Fibroblast of lung (primary cell): ENCODE data around the gene EEIG1. TPM values are rescaled to one million over a fixed set of nuclear protein-coding genes. Genes with fewer than 3 reads are reported as not detected.

Source experiments
- DNase-seq, 2 donors: peaks; one replicate each; pipeline versions ENCODE4 v3.0.0 to v3.0.0-alpha.2; 2010; ENCODE audit warnings: low read depth in 2 of 2
- H2AFZ ChIP-seq: 2 replicates; pipeline ENCODE4 v1.5.1; 2012; ENCODE audit warnings: low read length, control low read depth, inconsistent platforms
- H3K27ac ChIP-seq: 2 replicates; pipeline ENCODE4 v1.5.1; 2011; ENCODE audit warnings: low read length, control low read depth; ENCODE audit not compliant: insufficient read depth
- H3K27me3 ChIP-seq: 2 replicates; pipeline ENCODE4 v1.5.1; 2011; ENCODE audit warnings: mild to moderate bottlenecking, low read length; ENCODE audit not compliant: control insufficient read depth, insufficient read depth
- H3K36me3 ChIP-seq: 2 replicates; pipeline ENCODE4 v1.5.1; 2011; ENCODE audit warnings: low read length; ENCODE audit not compliant: control insufficient read depth, insufficient read depth
- H3K4me1 ChIP-seq: 2 replicates; pipeline ENCODE4 v1.5.1; 2011; ENCODE audit warnings: low read length; ENCODE audit not compliant: control insufficient read depth, insufficient read depth; ENCODE audit errors: extremely low read depth
- H3K4me2 ChIP-seq: 2 replicates; pipeline ENCODE4 v1.5.1; 2011; ENCODE audit warnings: low read length, control low read depth; ENCODE audit not compliant: insufficient read depth; ENCODE audit errors: extremely low read depth
- H3K4me3 ChIP-seq, 4 experiments: fragments of 200-600 bp in 1 of 4; sonication (generic) in 1 of 4; replicated peaks in 1 of 4; 2 replicates each; pipeline ENCODE4 v1.5.1; 2011 to 2016; ENCODE audit warnings: low read length in 4 of 4, low read depth in 3 of 4, mild to moderate bottlenecking in 3 of 4, control low read depth in 2 of 4, inconsistent platforms in 1 of 4, mixed read lengths in 1 of 4; ENCODE audit not compliant: insufficient read depth in 1 of 4; ENCODE audit errors: control extremely low read depth in 1 of 4
- H3K79me2 ChIP-seq: 2 replicates; pipeline ENCODE4 v1.5.1; 2012; ENCODE audit warnings: mild to moderate bottlenecking, low read length, inconsistent platforms; ENCODE audit not compliant: control insufficient read depth, insufficient read depth
- H3K9ac ChIP-seq: 2 replicates; pipeline ENCODE4 v1.5.1; 2011; ENCODE audit warnings: mild to moderate bottlenecking, low read length, control low read depth; ENCODE audit not compliant: insufficient read depth
- H3K9me3 ChIP-seq: 2 replicates; pipeline ENCODE4 v1.5.1; 2012; ENCODE audit warnings: low read depth, low read length; ENCODE audit not compliant: control insufficient read depth, insufficient read depth
- H4K20me1 ChIP-seq: 2 replicates; pipeline ENCODE4 v1.5.1; 2011; ENCODE audit warnings: low read length; ENCODE audit not compliant: control insufficient read depth, insufficient read depth; ENCODE audit errors: extremely low read depth
- CTCF ChIP-seq, 2 donors: IDR thresholded peaks in 1 of 2; conservative IDR thresholded peaks in 1 of 2; 1 replicate in 1 of 2; 2 replicates in 1 of 2; pipeline ENCODE4 v1.5.1; 2011 to 2012; ENCODE audit warnings: low read length in 2 of 2, control low read depth in 1 of 2, inconsistent platforms in 1 of 2, low read depth in 1 of 2, mild to moderate bottlenecking in 1 of 2
- EZH2 ChIP-seq: IDR thresholded peaks from 2 replicates; pipeline ENCODE4 v1.5.1; 2012; ENCODE audit warnings: low read length, control low read depth, mild to moderate bottlenecking; ENCODE audit errors: missing control alignments
- polyA plus RNA-seq, 2 donors: library from polyadenylated mRNA; depleted of rRNA in 1 of 2; stranded (reverse) in 1 of 2; unstranded in 1 of 2; fragments of >200 nt; gene quantifications; 2 replicates each; pipeline ENCODE4 v1.2.1, GENCODE V29; 2011 to 2012; ENCODE audit warnings: missing spikeins in 1 of 2
- total RNA-seq: library from RNA; depleted of rRNA; stranded (reverse); fragments of >200 nt; gene quantifications from 2 replicates; pipeline ENCODE4 v1.2.1, GENCODE V29; 2014

Gene EEIG1
- total and polyA plus RNA-seq, 2 donors (not counting 1 experiment from before 2014, with no cell fraction given): 12.8 to 13.2 TPM

- Histone ChIP-seq H3K27me3 (no peaks in the 10 kb centered on the region), H3K27ac (no peak overlapping the region), H3K9me3 (no peaks in the 10 kb centered on the region), H3K79me2 (peaks cover 30% of the 10 kb centered on the region), H3K4me1 (peaks cover 25% of the 10 kb centered on the region), H3K36me3 (peaks cover 5% of the 10 kb centered on the region), H3K4me2 (no peak overlapping the region), H3K4me3 (no peak overlapping the region), H3K9ac (no peak overlapping the region), H2AFZ (no peak overlapping the region), H4K20me1 (no peaks in the 10 kb centered on the region)
- no peak for DNase-seq
- TF ChIP-seq CTCF (conservative IDR thresholded peaks at IDR 0.05 in 1 of 2, IDR thresholded peaks at IDR 0.05 in 1 of 2; ENCODE audit: low read depth in 1 of 2, low read length in 2 of 2) (no peak), EZH2 (no peak)
These were observed 45.8 kb downstream of the EEIG1 start for GRCh38 chr9:127934986-127935385.

GRCh38 chr9:127934248-127934647 lies 46.5 kb downstream of the EEIG1 start:
- H4K20me1 ChIP-seq: no peaks in the 10 kb centered on the region
- H3K4me2 ChIP-seq: no peak overlapping the region
- no peaks in the 10 kb centered on the region for H3K27me3 ChIP-seq
- TF ChIP-seq EZH2 (no peak), CTCF (conservative IDR thresholded peaks at IDR 0.05 in 1 of 2, IDR thresholded peaks at IDR 0.05 in 1 of 2; ENCODE audit: low read depth in 1 of 2, low read length in 2 of 2) (no peak)
- H3K79me2 ChIP-seq: peaks cover 30% of the 10 kb centered on the region
- no peak overlapping the region for H3K9ac ChIP-seq
- no peak overlapping the region for H3K27ac ChIP-seq
- H3K4me3 ChIP-seq: no peak overlapping the region
- no peaks in the 10 kb centered on the region for H3K9me3 ChIP-seq
- DNase-seq: no peak
- no peak overlapping the region for H2AFZ ChIP-seq
- peaks cover 5% of the 10 kb centered on the region for H3K36me3 ChIP-seq
- H3K4me1 ChIP-seq: peaks cover 25% of the 10 kb centered on the region

DNA sequence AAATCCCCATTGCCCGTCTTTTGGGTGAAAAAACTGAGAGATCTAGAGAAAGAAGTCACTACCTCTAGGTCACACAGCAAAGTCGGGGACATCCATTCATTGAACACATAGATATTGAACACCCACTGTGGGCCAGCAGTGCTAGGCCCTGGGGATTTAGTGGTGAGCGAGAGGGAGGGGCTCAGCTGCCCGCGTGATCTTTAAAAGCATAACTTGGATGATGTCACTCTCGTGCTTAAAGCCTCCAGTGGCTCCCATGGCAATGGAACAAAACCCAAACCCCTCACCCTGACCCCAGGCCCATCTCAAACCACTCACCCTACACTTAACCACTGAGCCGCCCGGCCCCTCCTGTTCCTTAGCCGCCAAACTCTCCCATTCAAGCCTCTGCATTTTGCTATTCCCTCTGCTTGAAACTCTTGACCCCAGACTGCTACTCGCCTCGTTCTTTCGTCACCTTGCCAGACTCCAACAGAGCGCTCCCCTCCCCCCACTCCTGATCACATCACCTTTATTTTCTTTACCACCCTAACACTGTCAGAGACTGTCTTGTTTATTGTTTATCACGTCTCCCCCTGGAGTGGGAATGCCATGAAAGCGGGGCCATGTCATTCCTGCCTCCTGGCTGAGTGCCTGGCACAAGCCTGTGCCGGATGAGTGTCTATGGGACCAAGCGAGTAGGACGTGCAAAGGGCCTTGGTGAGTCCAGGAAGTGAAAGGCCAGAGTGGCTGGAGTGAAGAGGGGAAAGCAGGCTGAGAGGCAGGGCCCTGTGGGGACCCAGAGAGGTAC lies 49.5 kb downstream of the EEIG1 start:
- TF ChIP-seq EZH2: no peak
- no peak for TF ChIP-seq CTCF (conservative IDR thresholded peaks at IDR 0.05 in 1 of 2, IDR thresholded peaks at IDR 0.05 in 1 of 2; ENCODE audit: low read depth in 1 of 2, low read length in 2 of 2)
- Histone ChIP-seq H3K27me3 (no peaks in the 10 kb centered on the region), H2AFZ (no peak overlapping the region), H3K9me3 (no peaks in the 10 kb centered on the region), H3K9ac (peak overlapping the region; percentile 63), H3K27ac (peak overlapping the region; percentile 83), H3K4me2 (peak overlapping the region; percentile 20), H4K20me1 (no peaks in the 10 kb centered on the region), H3K4me3 (peak overlapping the region; percentile 42 to 60 (median 54)), H3K79me2 (peaks cover 19% of the 10 kb centered on the region), H3K4me1 (peaks cover 26% of the 10 kb centered on the region), H3K36me3 (peaks cover 3% of the 10 kb centered on the region)
- peak; percentile 74 to 79 for DNase-seq

Other genes starting within 250 kb of the EEIG1 start
- gene TOR2A, start 245.7 kb downstream of the EEIG1 start, total RNA-seq: 3.6 TPM in 2 replicates
- 4.6 and 5.0 TPM in 2 replicates for gene TOR2A, start 245.7 kb downstream of the EEIG1 start, polyA plus RNA-seq
- 0.26 TPM in 1 of 2 replicates, not detected in the other for gene SH2D3C, start 202.3 kb downstream of the EEIG1 start, total RNA-seq
- gene SH2D3C, start 202.3 kb downstream of the EEIG1 start, polyA plus RNA-seq: 1.2 TPM in 1 of 2 replicates, not detected in the other
- 49.6 and 54.8 TPM in 2 replicates for gene CDK9, start 195.0 kb downstream of the EEIG1 start, total RNA-seq
- 76.6 and 82.2 TPM in 2 replicates for gene CDK9, start 195.0 kb downstream of the EEIG1 start, polyA plus RNA-seq
- gene FPGS, start 178.1 kb downstream of the EEIG1 start, total RNA-seq: 58.6 and 77.0 TPM in 2 replicates
- gene FPGS, start 178.1 kb downstream of the EEIG1 start, polyA plus RNA-seq: 42.4 and 43.2 TPM in 2 replicates
- gene ENG, start 126.3 kb downstream of the EEIG1 start, total RNA-seq: 11.8 and 30.4 TPM in 2 replicates
- 59.0 and 62.7 TPM in 2 replicates for gene ENG, start 126.3 kb downstream of the EEIG1 start, polyA plus RNA-seq
- gene AK1, start 103.3 kb downstream of the EEIG1 start, total RNA-seq: 46.7 and 47.6 TPM in 2 replicates
- gene AK1, start 103.3 kb downstream of the EEIG1 start, polyA plus RNA-seq: 73.1 and 80.6 TPM in 2 replicates
- gene ST6GALNAC6, start 81.4 kb downstream of the EEIG1 start, total RNA-seq: 60.9 and 69.5 TPM in 2 replicates
- 53.3 and 56.0 TPM in 2 replicates for gene ST6GALNAC6, start 81.4 kb downstream of the EEIG1 start, polyA plus RNA-seq
- gene ST6GALNAC4, start 63.9 kb downstream of the EEIG1 start, total RNA-seq: 28.1 and 32.6 TPM in 2 replicates
- 16.4 and 18.4 TPM in 2 replicates for gene ST6GALNAC4, start 63.9 kb downstream of the EEIG1 start, polyA plus RNA-seq
- gene PIP5KL1, start 50.2 kb downstream of the EEIG1 start, total RNA-seq: 0.77 and 2.5 TPM in 2 replicates
- gene PIP5KL1, start 50.2 kb downstream of the EEIG1 start, polyA plus RNA-seq: 0.84 and 1.9 TPM in 2 replicates
- gene DPM2, start 43.1 kb downstream of the EEIG1 start, total RNA-seq: 8.5 and 11.7 TPM in 2 replicates
- 24.1 and 36.2 TPM in 2 replicates for gene DPM2, start 43.1 kb downstream of the EEIG1 start, polyA plus RNA-seq
- gene NAIF1, start 86.3 kb upstream of the EEIG1 start, total RNA-seq: 12.6 and 13.2 TPM in 2 replicates
- gene NAIF1, start 86.3 kb upstream of the EEIG1 start, polyA plus RNA-seq: 5.5 and 7.1 TPM in 2 replicates
- gene SLC25A25, start 87.2 kb upstream of the EEIG1 start, total RNA-seq: 24.1 and 30.7 TPM in 2 replicates
- 11.2 and 14.0 TPM in 2 replicates for gene SLC25A25, start 87.2 kb upstream of the EEIG1 start, polyA plus RNA-seq
- 57.3 and 57.6 TPM in 2 replicates for gene PTGES2, start 146.7 kb upstream of the EEIG1 start, total RNA-seq
- gene PTGES2, start 146.7 kb upstream of the EEIG1 start, polyA plus RNA-seq: 44.8 and 60.7 TPM in 2 replicates
- gene LCN2, start 168.5 kb upstream of the EEIG1 start, total RNA-seq: not detected in 2 replicates
- gene LCN2, start 168.5 kb upstream of the EEIG1 start, polyA plus RNA-seq: not detected in 2 replicates
- gene BBLN, start 179.3 kb upstream of the EEIG1 start, total RNA-seq: 22.1 and 29.4 TPM in 2 replicates
- 23.8 TPM in 2 replicates for gene BBLN, start 179.3 kb upstream of the EEIG1 start, polyA plus RNA-seq
- gene CIZ1, start 210.6 kb upstream of the EEIG1 start, total RNA-seq: 21.3 and 27.2 TPM in 2 replicates
- gene CIZ1, start 210.6 kb upstream of the EEIG1 start, polyA plus RNA-seq: 26.1 and 48.4 TPM in 2 replicates
- 11.8 and 30.4 TPM in 2 replicates for gene DNM1, start 222.4 kb upstream of the EEIG1 start, total RNA-seq
- gene DNM1, start 222.4 kb upstream of the EEIG1 start, polyA plus RNA-seq: 3.7 and 11.6 TPM in 2 replicates